KMS-11 (cell line): Measurements from ENCODE around the gene JAML.

Experiments used
- H2AFZ ChIP-seq: fragments of 200-600 bp; sonication (generic); 2 replicates; pipeline ENCODE4 v1.6.1; 2016; ENCODE audit warnings: antibody characterized with exemption, mixed run types, low read depth
- H3K27ac ChIP-seq: fragments of 200-600 bp; sonication (generic); 2 replicates; pipeline ENCODE4 v1.6.1; 2016; ENCODE audit warnings: mild to moderate bottlenecking, mixed run types
- H3K27me3 ChIP-seq: fragments of 200-600 bp; sonication (generic); 2 replicates; pipeline ENCODE4 v1.6.1; 2017; ENCODE audit warnings: mild to moderate bottlenecking, low read depth, mixed run types, moderate library complexity; ENCODE audit not compliant: insufficient read depth
- H3K36me3 ChIP-seq: fragments of 200-600 bp; sonication (generic); 2 replicates; pipeline ENCODE4 v1.6.1; 2017; ENCODE audit warnings: mild to moderate bottlenecking, mixed run types; ENCODE audit not compliant: insufficient read depth
- H3K4me1 ChIP-seq: fragments of 200-600 bp; sonication (generic); 2 replicates; pipeline ENCODE4 v1.6.1; 2016; ENCODE audit warnings: mild to moderate bottlenecking, low read depth, mixed run types; ENCODE audit not compliant: poor library complexity, severe bottlenecking
- H3K4me2 ChIP-seq: fragments of 200-600 bp; sonication (generic); 2 replicates; pipeline ENCODE4 v1.7.0; 2016; ENCODE audit warnings: mild to moderate bottlenecking, mixed run types
- H3K4me3 ChIP-seq: fragments of 200-600 bp; sonication (generic); IDR thresholded peaks from 2 replicates; pipeline ENCODE4 v1.6.1; 2017; ENCODE audit warnings: low read depth, low read length, mixed read lengths; ENCODE audit not compliant: insufficient read depth
- H3K79me2 ChIP-seq: fragments of 200-600 bp; sonication (generic); 2 replicates; pipeline ENCODE4 v1.6.1; 2016; ENCODE audit warnings: low read depth, mixed run types; ENCODE audit not compliant: insufficient read depth
- H3K9ac ChIP-seq: fragments of 200-600 bp; sonication (generic); 2 replicates; pipeline ENCODE4 v1.6.1; 2016; ENCODE audit warnings: mild to moderate bottlenecking, mixed run types
- H4K20me1 ChIP-seq: fragments of 200-600 bp; sonication (generic); 2 replicates; pipeline ENCODE4 v1.6.1; 2016; ENCODE audit warnings: mild to moderate bottlenecking, mixed run types; ENCODE audit not compliant: insufficient read depth
- TF ChIP-seq, protein P1 (sequence below): fragments of 200-600 bp; sonication (generic); conservative IDR thresholded peaks from 2 replicates; pipeline ENCODE4 v1.6.1; 2017; ENCODE audit warnings: low read depth, mild to moderate bottlenecking, antibody characterized with exemption, low read length, moderate library complexity, mixed read lengths

The JAML gene

DNA sequence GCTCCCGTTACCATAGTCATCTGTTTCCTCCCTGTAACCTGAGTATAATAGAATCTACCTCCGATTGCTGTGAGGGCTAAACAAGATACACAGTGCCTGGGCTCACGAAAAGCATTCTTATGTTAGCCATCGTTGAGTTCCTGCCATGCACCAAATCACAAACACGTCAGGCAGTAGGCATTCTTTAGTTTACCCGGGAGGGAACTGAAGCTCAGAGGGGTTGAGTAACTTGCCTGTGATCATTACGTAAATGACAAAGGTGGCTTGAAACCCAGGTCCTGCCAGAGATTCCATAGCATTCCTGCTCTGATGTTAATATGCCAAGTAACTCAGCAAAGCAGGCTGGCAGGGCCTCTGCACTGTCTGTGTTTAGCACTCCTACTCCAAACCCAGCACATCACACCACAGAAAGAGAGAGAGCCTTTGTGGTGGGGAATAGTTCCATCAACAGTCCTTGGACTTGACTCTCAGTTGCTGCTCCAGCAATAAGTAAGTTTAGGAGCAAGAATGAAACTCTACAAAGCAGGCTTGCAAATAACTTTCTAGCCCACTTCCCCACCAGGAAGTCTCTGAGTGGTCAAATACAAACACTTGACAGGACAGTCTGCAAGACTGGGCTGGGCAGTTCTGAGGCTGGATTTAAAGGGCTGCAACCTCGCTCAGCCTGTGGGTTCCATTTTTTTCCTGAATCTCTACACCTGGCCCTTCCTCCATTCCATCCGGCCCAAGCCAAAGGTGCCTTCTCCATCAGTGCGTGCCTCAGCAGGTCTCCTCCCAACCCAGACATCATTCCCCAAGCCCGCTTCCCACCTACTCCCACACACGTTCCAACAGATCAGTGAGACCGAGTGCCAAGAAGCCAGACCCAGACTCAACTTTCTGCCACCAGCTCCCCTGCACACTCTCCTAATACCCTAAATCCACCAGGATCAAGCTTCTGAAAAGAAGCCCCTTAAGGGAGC lies 49.5 kb downstream of the JAML start:
- H3K27ac ChIP-seq: no peak overlapping the region
- TF ChIP-seq, protein P1, sequence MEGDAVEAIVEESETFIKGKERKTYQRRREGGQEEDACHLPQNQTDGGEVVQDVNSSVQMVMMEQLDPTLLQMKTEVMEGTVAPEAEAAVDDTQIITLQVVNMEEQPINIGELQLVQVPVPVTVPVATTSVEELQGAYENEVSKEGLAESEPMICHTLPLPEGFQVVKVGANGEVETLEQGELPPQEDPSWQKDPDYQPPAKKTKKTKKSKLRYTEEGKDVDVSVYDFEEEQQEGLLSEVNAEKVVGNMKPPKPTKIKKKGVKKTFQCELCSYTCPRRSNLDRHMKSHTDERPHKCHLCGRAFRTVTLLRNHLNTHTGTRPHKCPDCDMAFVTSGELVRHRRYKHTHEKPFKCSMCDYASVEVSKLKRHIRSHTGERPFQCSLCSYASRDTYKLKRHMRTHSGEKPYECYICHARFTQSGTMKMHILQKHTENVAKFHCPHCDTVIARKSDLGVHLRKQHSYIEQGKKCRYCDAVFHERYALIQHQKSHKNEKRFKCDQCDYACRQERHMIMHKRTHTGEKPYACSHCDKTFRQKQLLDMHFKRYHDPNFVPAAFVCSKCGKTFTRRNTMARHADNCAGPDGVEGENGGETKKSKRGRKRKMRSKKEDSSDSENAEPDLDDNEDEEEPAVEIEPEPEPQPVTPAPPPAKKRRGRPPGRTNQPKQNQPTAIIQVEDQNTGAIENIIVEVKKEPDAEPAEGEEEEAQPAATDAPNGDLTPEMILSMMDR: no peak

GRCh38 chr11:118174006-118174567 lies 50.7 kb downstream of the JAML start:
- Histone ChIP-seq H3K4me2 (no peak overlapping the region), H3K27ac (no peak overlapping the region), H3K9ac (no peak overlapping the region), H3K4me1 (no peaks in the 10 kb centered on the region), H3K4me3 (no peak overlapping the region), H3K36me3 (no peaks in the 10 kb centered on the region), H3K79me2 (no peaks in the 10 kb centered on the region), H3K27me3 (no peaks in the 10 kb centered on the region; the same call in 1 of the 2 replicates), H2AFZ (no peak overlapping the region), H4K20me1 (no peaks in the 10 kb centered on the region)
- TF ChIP-seq, protein P1: no peak

More for the DNA sequence above, 49.5 kb downstream of the JAML start:
- Histone ChIP-seq H3K27me3 (no peaks in the 10 kb centered on the region), H3K36me3 (no peaks in the 10 kb centered on the region), H3K4me2 (no peak overlapping the region), H3K79me2 (no peaks in the 10 kb centered on the region), H3K4me1 (no peaks in the 10 kb centered on the region), H3K4me3 (no peak overlapping the region), H4K20me1 (no peaks in the 10 kb centered on the region), H3K9ac (no peak overlapping the region), H2AFZ (no peak overlapping the region)

GRCh38 chr11:118172356-118172755 lies 52.5 kb downstream of the JAML start:
- TF ChIP-seq, protein P1: no peak

GRCh38 chr11:118171269-118172062 lies 53.3 kb downstream of the JAML start:
- no peaks in the 10 kb centered on the region for H3K79me2 ChIP-seq
- H3K36me3 ChIP-seq: no peaks in the 10 kb centered on the region
- H3K4me2 ChIP-seq: no peak overlapping the region
- TF ChIP-seq, protein P1: peak; percentile 83
- H2AFZ ChIP-seq: 0 out of 2 replicates have a peak overlapping the region, but pooled peaks have one; percentile 33
- no peaks in the 10 kb centered on the region for H3K4me1 ChIP-seq
- no peak overlapping the region for H3K27ac ChIP-seq
- no peak overlapping the region for H3K9ac ChIP-seq
- no peaks in the 10 kb centered on the region for H4K20me1 ChIP-seq
- H3K27me3 ChIP-seq: no peaks in the 10 kb centered on the region; the same call in 1 of the 2 replicates
- no peak overlapping the region for H3K4me3 ChIP-seq

More at GRCh38 chr11:118172356-118172755, 52.5 kb downstream of the JAML start:
- H3K27ac ChIP-seq: no peak overlapping the region
- H3K36me3 ChIP-seq: no peaks in the 10 kb centered on the region
- no peak overlapping the region for H2AFZ ChIP-seq
- H3K4me1 ChIP-seq: no peaks in the 10 kb centered on the region
- no peak overlapping the region for H3K4me3 ChIP-seq
- H3K79me2 ChIP-seq: no peaks in the 10 kb centered on the region
- no peaks in the 10 kb centered on the region for H4K20me1 ChIP-seq
- H3K4me2 ChIP-seq: no peak overlapping the region
- H3K9ac ChIP-seq: no peak overlapping the region
- no peaks in the 10 kb centered on the region; the same call in 1 of the 2 replicates for H3K27me3 ChIP-seq
